K562 (cell line): Measurements from ENCODE around the gene CDCA3. TPM values are rescaled to one million over a fixed set of nuclear protein-coding genes. Genes with fewer than 3 reads are reported as not detected.

Experiments used
- ADNP ChIP-seq: fragments of 200-800 bp; sonication (Bioruptor generic); IDR thresholded peaks from 2 replicates; pipeline ENCODE4 v1.6.1; 2016; ENCODE audit warnings: missing genetic modification characterization, missing compliant biosample characterization
- CREB3L1 ChIP-seq: fragments of 450-650 bp; IDR thresholded peaks from 2 replicates; pipeline ENCODE4 v1.6.1; 2014; ENCODE audit warnings: low read depth, mild to moderate bottlenecking, moderate library complexity, borderline replicate concordance
- E2F4 ChIP-seq: sonication (generic); formaldehyde crosslinking; IDR thresholded peaks from 2 replicates; pipeline ENCODE4 v1.8.0; 2022; ENCODE audit warnings: mild to moderate bottlenecking, low read depth, missing genetic modification reagents
- EHMT2 ChIP-seq: fragments of 450-650 bp; IDR thresholded peaks from 2 replicates; pipeline ENCODE4 v1.6.1; 2018; ENCODE audit warnings: antibody characterized with exemption
- EP300 ChIP-seq: IDR thresholded peaks from 2 replicates; pipeline ENCODE4 v1.6.1; 2012; ENCODE audit warnings: low read length, improper control_type of control experiment
- LCOR ChIP-seq: sonication (generic); formaldehyde crosslinking; IDR thresholded peaks from 2 replicates; pipeline ENCODE4 v1.8.0; 2022; ENCODE audit warnings: mild to moderate bottlenecking, missing genetic modification reagents
- MXD1 ChIP-seq: fragments of 250-450 bp; sonication (Bioruptor Pico); IDR thresholded peaks from 2 replicates; pipeline ENCODE4 v1.8.0; 2021; ENCODE audit warnings: borderline replicate concordance, mild to moderate bottlenecking, moderate library complexity; ENCODE audit not compliant: poor library complexity, severe bottlenecking
- PRMT5 ChIP-seq: sonication (generic); formaldehyde crosslinking; IDR thresholded peaks from 2 replicates; pipeline ENCODE4 v1.5.0; 2020; ENCODE audit warnings: missing genetic modification reagents
- RFX1 ChIP-seq: fragments of 450-650 bp; IDR thresholded peaks from 2 replicates; pipeline ENCODE4 v1.6.1; 2016; ENCODE audit warnings: mild to moderate bottlenecking, moderate library complexity
- RFX5 ChIP-seq: IDR thresholded peaks from 2 replicates; pipeline ENCODE4 v1.6.1; 2011; ENCODE audit warnings: low read depth, mild to moderate bottlenecking, improper control_type of control experiment, low read length
- RFX7 ChIP-seq: fragments of 250-450 bp; sonication (Bioruptor Pico); IDR thresholded peaks from 2 replicates; pipeline ENCODE4 v1.5.1; 2021; ENCODE audit warnings: mild to moderate bottlenecking
- RNF219 ChIP-seq: fragments of 250-450 bp; sonication (Bioruptor Pico); IDR thresholded peaks from 2 replicates; pipeline ENCODE4 v1.5.0; 2022; ENCODE audit warnings: mild to moderate bottlenecking
- SRSF3 ChIP-seq: fragments of 200-400 bp; formaldehyde crosslinking; IDR thresholded peaks from 2 replicates; pipeline ENCODE4 v1.6.1; 2016; ENCODE audit warnings: mild to moderate bottlenecking, low read length, moderate library complexity; ENCODE audit not compliant: insufficient read depth
- TARDBP ChIP-seq: fragments of 450-650 bp; IDR thresholded peaks from 2 replicates; pipeline ENCODE4 v1.6.1; 2016
- THRA ChIP-seq: fragments of 450-650 bp; IDR thresholded peaks from 2 replicates; pipeline ENCODE4 v1.6.1; 2017; ENCODE audit warnings: mild to moderate bottlenecking, moderate library complexity
- U2AF2 ChIP-seq: fragments of 200-400 bp; formaldehyde crosslinking; optimal IDR thresholded peaks from 2 replicates; pipeline ENCODE3; 2017; ENCODE audit warnings: low read depth, mild to moderate bottlenecking, low read length
- ZBTB43 ChIP-seq: sonication (generic); formaldehyde crosslinking; IDR thresholded peaks from 2 replicates; pipeline ENCODE4 v1.8.0; 2023; ENCODE audit warnings: mild to moderate bottlenecking, missing genetic modification reagents
- ZBTB8A ChIP-seq: fragments of 450-650 bp; IDR thresholded peaks from 2 replicates; pipeline ENCODE4 v1.6.1; 2018; ENCODE audit warnings: mild to moderate bottlenecking, moderate library complexity; ENCODE audit not compliant: partially characterized antibody
- ZNF146 ChIP-seq: IDR thresholded peaks from one replicate; pipeline ENCODE4 v1.6.1; 2018; ENCODE audit warnings: missing compliant biosample characterization; ENCODE audit not compliant: unreplicated experiment
- ZNF324 ChIP-seq: fragments of 250-450 bp; sonication (Bioruptor Pico); IDR thresholded peaks from 2 replicates; pipeline ENCODE4 v1.4.0; 2020; ENCODE audit warnings: mild to moderate bottlenecking
- polyA plus RNA-seq, 8 experiments: library from polyadenylated mRNA; depleted of rRNA in 4 of 8; stranded (reverse) in 5 of 8; unstranded in 3 of 8; fragments of >200 nt; fragmentation: Nextera tagmentation in 2 of 8; fragmentation: Illumina TruSeq in 1 of 8; extraction: Ambion mirVana in 2 of 8; extraction: Trizol in 1 of 8; gene quantifications; 2 replicates each; pipeline versions ENCODE4 v1.2.1 to v1.2.3, GENCODE V29; 2011 to 2014; ENCODE audit warnings: inconsistent platforms in 1 of 8, missing spikeins in 1 of 8
- total RNA-seq, 7 experiments: library from RNA; depleted of rRNA in 6 of 7; stranded (reverse); fragments of >200 nt in 6 of 7; fragmentation: Illumina TruSeq in 2 of 7; extraction: Trizol in 2 of 7; gene quantifications; 2 replicates each; pipeline versions ENCODE4 v1.2.1 to v1.2.3, GENCODE V29; 2011 to 2021; ENCODE audit warnings: low replicate concordance in 1 of 7

Gene CDCA3
- total and polyA plus RNA-seq, 9 of the 15 experiments (the other 6 are each of a cell fraction or from before 2014, with no cell fraction given) = 24.2 to 80.8 (median 55.1) TPM

GRCh38 chr12:6890789-6891645 is 39.9 kb upstream of the CDCA3 start (continued):
- no peak for TF ChIP-seq THRA
- no peak for TF ChIP-seq RNF219 (CRISPR knock-in tag)
- TF ChIP-seq E2F4 = peak; percentile 79
- TF ChIP-seq TARDBP = no peak
- no peak for TF ChIP-seq RFX5
- no peak for TF ChIP-seq SRSF3
- TF ChIP-seq LCOR (CRISPR knock-in tag) = no peak
- peak; percentile 23; the same call in 1 of the 2 replicates for TF ChIP-seq EP300
- TF ChIP-seq ZBTB8A = no peak
- TF ChIP-seq ZNF324 (CRISPR knock-in tag) = no peak
- TF ChIP-seq ADNP (tag) = no peak
- TF ChIP-seq U2AF2 = no peak
- peak; percentile 80; the same call in 1 of the 2 replicates for TF ChIP-seq CREB3L1
- TF ChIP-seq EHMT2 = no peak
- TF ChIP-seq ZBTB43 (CRISPR knock-in tag) = no peak
- no peak for TF ChIP-seq ZNF146
- TF ChIP-seq RFX7 = no peak
- no peak for TF ChIP-seq RFX1
- TF ChIP-seq PRMT5 (CRISPR knock-in tag) = no peak
- no peak for TF ChIP-seq MXD1
